ENCODE measurements around the gene KIF26A. TPM values are rescaled to one million over a fixed set of nuclear protein-coding genes. Genes with fewer than 3 reads are reported as not detected.

The KIF26A gene
- total and polyA plus RNA-seq, 2 experiments from 2014 or later: 5.6 to 103 TPM

GRCh38 chr14:104092931-104093365 is 45.4 kb upstream of the KIF26A start:
- H3K36me3 Mint-ChIP-seq (ENCODE audit: low read depth): no peaks in the 10 kb centered on the region
- H3K79me2 ChIP-seq (replicated peaks; ENCODE audit: insufficient read depth): no peaks in the 10 kb centered on the region
- H3F3A ChIP-seq (replicated peaks; ENCODE audit: low read depth): no peaks in the 10 kb centered on the region
- H3K4me1 ChIP-seq (ENCODE audit: insufficient read depth): peaks cover 5% of the 10 kb centered on the region; the same call in 1 of the 2 replicates
- peaks cover 7% of the 10 kb centered on the region; the same call in 2 of the 3 replicates for H3K4me1 Mint-ChIP-seq
- no peak overlapping the region for H3K4me3 ChIP-seq
- 0 out of 3 replicates have a peak, but pooled peaks cover 2% of the 10 kb centered on the region for H3K9me3 Mint-ChIP-seq
- no peak overlapping the region for H3K4me2 ChIP-seq
- no peak overlapping the region for H3K4me3 Mint-ChIP-seq
- H3K27me3 ChIP-seq (ENCODE audit: insufficient read depth): no peaks in the 10 kb centered on the region
- H3K9me2 ChIP-seq (ENCODE audit: insufficient read depth): no peaks in the 10 kb centered on the region
- H3K27ac ChIP-seq (ENCODE audit: low read depth): no peak overlapping the region
- DNase-seq (ENCODE audit: low spot score) (no peak), ATAC-seq (no peak)
- no peak overlapping the region for H2AFZ ChIP-seq
- H3K27me3 Mint-ChIP-seq (ENCODE audit: insufficient read depth, low read depth, poor library complexity): peaks cover 8% of the 10 kb centered on the region
- H4K20me1 ChIP-seq (replicated peaks; ENCODE audit: insufficient read depth): no peaks in the 10 kb centered on the region
- TF ChIP-seq ZNF331 (CRISPR knock-in tag; IDR thresholded peaks at IDR 0.05; ENCODE audit: low read depth) (no peak), EZH2 (IDR thresholded peaks at IDR 0.05; ENCODE audit: low read depth, unreplicated experiment) (no peak), STAT1 (IDR thresholded peaks at IDR 0.05; ENCODE audit: unreplicated experiment) (no peak), NANOG (IDR thresholded peaks at IDR 0.05; ENCODE audit: borderline replicate concordance) (no peak), CREB1 (CRISPR knock-in tag; IDR thresholded peaks at IDR 0.05; ENCODE audit: low read depth) (no peak), EZH2phosphoT487 (IDR thresholded peaks at IDR 0.05; ENCODE audit: unreplicated experiment) (no peak), JUNB (IDR thresholded peaks at IDR 0.05; ENCODE audit: unreplicated experiment) (no peak), POLR2AphosphoS5 (IDR thresholded peaks at IDR 0.05; ENCODE audit: low read depth) (no peak)
- TF ChIP-seq, protein P1, sequence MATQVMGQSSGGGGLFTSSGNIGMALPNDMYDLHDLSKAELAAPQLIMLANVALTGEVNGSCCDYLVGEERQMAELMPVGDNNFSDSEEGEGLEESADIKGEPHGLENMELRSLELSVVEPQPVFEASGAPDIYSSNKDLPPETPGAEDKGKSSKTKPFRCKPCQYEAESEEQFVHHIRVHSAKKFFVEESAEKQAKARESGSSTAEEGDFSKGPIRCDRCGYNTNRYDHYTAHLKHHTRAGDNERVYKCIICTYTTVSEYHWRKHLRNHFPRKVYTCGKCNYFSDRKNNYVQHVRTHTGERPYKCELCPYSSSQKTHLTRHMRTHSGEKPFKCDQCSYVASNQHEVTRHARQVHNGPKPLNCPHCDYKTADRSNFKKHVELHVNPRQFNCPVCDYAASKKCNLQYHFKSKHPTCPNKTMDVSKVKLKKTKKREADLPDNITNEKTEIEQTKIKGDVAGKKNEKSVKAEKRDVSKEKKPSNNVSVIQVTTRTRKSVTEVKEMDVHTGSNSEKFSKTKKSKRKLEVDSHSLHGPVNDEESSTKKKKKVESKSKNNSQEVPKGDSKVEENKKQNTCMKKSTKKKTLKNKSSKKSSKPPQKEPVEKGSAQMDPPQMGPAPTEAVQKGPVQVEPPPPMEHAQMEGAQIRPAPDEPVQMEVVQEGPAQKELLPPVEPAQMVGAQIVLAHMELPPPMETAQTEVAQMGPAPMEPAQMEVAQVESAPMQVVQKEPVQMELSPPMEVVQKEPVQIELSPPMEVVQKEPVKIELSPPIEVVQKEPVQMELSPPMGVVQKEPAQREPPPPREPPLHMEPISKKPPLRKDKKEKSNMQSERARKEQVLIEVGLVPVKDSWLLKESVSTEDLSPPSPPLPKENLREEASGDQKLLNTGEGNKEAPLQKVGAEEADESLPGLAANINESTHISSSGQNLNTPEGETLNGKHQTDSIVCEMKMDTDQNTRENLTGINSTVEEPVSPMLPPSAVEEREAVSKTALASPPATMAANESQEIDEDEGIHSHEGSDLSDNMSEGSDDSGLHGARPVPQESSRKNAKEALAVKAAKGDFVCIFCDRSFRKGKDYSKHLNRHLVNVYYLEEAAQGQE (IDR thresholded peaks at IDR 0.05; ENCODE audit: unreplicated experiment): no peak
- TF ChIP-seq, protein P2, sequence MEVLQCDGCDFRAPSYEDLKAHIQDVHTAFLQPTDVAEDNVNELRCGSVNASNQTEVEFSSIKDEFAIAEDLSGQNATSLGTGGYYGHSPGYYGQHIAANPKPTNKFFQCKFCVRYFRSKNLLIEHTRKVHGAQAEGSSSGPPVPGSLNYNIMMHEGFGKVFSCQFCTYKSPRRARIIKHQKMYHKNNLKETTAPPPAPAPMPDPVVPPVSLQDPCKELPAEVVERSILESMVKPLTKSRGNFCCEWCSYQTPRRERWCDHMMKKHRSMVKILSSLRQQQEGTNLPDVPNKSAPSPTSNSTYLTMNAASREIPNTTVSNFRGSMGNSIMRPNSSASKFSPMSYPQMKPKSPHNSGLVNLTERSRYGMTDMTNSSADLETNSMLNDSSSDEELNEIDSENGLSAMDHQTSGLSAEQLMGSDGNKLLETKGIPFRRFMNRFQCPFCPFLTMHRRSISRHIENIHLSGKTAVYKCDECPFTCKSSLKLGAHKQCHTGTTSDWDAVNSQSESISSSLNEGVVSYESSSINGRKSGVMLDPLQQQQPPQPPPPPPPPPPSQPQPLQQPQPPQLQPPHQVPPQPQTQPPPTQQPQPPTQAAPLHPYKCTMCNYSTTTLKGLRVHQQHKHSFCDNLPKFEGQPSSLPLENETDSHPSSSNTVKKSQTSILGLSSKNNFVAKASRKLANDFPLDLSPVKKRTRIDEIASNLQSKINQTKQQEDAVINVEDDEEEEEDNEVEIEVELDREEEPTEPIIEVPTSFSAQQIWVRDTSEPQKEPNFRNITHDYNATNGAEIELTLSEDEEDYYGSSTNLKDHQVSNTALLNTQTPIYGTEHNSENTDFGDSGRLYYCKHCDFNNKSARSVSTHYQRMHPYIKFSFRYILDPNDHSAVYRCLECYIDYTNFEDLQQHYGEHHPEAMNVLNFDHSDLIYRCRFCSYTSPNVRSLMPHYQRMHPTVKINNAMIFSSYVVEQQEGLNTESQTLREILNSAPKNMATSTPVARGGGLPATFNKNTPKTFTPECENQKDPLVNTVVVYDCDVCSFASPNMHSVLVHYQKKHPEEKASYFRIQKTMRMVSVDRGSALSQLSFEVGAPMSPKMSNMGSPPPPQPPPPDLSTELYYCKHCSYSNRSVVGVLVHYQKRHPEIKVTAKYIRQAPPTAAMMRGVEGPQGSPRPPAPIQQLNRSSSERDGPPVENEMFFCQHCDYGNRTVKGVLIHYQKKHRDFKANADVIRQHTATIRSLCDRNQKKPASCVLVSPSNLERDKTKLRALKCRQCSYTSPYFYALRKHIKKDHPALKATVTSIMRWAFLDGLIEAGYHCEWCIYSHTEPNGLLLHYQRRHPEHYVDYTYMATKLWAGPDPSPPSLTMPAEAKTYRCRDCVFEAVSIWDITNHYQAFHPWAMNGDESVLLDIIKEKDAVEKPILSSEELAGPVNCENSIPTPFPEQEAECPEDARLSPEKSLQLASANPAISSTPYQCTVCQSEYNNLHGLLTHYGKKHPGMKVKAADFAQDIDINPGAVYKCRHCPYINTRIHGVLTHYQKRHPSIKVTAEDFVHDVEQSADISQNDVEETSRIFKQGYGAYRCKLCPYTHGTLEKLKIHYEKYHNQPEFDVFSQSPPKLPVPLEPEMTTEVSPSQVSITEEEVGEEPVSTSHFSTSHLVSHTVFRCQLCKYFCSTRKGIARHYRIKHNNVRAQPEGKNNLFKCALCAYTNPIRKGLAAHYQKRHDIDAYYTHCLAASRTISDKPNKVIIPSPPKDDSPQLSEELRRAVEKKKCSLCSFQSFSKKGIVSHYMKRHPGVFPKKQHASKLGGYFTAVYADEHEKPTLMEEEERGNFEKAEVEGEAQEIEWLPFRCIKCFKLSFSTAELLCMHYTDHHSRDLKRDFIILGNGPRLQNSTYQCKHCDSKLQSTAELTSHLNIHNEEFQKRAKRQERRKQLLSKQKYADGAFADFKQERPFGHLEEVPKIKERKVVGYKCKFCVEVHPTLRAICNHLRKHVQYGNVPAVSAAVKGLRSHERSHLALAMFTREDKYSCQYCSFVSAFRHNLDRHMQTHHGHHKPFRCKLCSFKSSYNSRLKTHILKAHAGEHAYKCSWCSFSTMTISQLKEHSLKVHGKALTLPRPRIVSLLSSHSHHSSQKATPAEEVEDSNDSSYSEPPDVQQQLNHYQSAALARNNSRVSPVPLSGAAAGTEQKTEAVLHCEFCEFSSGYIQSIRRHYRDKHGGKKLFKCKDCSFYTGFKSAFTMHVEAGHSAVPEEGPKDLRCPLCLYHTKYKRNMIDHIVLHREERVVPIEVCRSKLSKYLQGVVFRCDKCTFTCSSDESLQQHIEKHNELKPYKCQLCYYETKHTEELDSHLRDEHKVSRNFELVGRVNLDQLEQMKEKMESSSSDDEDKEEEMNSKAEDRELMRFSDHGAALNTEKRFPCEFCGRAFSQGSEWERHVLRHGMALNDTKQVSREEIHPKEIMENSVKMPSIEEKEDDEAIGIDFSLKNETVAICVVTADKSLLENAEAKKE (CRISPR knock-in tag; IDR thresholded peaks at IDR 0.05): no peak
- TF ChIP-seq, protein P3, sequence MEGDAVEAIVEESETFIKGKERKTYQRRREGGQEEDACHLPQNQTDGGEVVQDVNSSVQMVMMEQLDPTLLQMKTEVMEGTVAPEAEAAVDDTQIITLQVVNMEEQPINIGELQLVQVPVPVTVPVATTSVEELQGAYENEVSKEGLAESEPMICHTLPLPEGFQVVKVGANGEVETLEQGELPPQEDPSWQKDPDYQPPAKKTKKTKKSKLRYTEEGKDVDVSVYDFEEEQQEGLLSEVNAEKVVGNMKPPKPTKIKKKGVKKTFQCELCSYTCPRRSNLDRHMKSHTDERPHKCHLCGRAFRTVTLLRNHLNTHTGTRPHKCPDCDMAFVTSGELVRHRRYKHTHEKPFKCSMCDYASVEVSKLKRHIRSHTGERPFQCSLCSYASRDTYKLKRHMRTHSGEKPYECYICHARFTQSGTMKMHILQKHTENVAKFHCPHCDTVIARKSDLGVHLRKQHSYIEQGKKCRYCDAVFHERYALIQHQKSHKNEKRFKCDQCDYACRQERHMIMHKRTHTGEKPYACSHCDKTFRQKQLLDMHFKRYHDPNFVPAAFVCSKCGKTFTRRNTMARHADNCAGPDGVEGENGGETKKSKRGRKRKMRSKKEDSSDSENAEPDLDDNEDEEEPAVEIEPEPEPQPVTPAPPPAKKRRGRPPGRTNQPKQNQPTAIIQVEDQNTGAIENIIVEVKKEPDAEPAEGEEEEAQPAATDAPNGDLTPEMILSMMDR (conservative IDR thresholded peaks at IDR 0.05; ENCODE audit: low read depth in 2 of 2): no peak
- TF ChIP-seq, protein P4, sequence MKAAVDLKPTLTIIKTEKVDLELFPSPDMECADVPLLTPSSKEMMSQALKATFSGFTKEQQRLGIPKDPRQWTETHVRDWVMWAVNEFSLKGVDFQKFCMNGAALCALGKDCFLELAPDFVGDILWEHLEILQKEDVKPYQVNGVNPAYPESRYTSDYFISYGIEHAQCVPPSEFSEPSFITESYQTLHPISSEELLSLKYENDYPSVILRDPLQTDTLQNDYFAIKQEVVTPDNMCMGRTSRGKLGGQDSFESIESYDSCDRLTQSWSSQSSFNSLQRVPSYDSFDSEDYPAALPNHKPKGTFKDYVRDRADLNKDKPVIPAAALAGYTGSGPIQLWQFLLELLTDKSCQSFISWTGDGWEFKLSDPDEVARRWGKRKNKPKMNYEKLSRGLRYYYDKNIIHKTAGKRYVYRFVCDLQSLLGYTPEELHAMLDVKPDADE (IDR thresholded peaks at IDR 0.05): no peak
- no peaks in the 10 kb centered on the region for H3K36me3 ChIP-seq (ENCODE audit: insufficient read depth)
- no peak overlapping the region for H3K27ac Mint-ChIP-seq
